Activated T-helper 1 cell treated with Interleukin-2 at 50 U/mL for 16 hours (primary cell): ENCODE data around the gene NFATC1.

ENCODE experiments used
- DNase-seq: peaks from one replicate; pipeline ENCODE4 v3.0.0-alpha.2; 2020; ENCODE audit warnings: low read depth

Gene NFATC1

GRCh38 chr18:79441420-79441819 is 45.7 kb downstream of the NFATC1 start:
- DNase-seq = no peak

DNA sequence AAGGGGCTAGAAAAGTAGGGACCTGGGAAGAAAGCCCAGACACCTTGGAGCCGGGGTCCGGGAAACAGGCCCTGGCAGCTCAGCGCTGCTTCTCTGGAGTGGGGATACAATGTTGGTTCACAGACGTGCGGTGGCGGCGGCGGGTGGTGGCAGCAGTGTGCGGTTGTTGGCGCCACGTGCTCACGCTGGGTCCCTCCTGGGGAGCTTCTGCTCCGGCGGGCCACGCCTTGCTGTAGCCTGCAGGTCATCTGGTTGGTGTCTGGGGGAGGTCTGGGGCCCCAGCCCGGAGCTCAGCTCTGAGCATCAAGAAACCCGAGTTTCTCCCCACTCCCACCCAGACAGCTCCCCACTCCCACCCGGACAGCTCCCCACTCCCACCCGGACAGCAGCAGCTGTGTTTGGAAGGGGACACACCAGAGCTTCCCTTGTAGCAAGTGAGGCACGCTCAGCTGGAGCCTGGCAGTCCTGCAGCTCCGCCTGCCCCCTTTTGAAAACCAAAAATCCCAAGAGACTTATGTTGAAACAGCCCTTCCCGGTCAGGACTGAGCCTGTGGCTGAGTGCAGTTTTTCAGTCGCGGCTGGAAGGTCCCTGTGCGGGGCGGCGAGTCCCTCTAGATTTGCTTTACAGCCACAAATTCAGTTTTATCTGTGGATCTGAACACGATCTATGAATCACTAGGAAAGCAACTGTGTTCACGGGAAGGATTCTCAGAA is 46.9 kb downstream of the NFATC1 start:
- no peak for DNase-seq

GRCh38 chr18:79445221-79445620 is 49.5 kb downstream of the NFATC1 start:
- DNase-seq = no peak

DNA sequence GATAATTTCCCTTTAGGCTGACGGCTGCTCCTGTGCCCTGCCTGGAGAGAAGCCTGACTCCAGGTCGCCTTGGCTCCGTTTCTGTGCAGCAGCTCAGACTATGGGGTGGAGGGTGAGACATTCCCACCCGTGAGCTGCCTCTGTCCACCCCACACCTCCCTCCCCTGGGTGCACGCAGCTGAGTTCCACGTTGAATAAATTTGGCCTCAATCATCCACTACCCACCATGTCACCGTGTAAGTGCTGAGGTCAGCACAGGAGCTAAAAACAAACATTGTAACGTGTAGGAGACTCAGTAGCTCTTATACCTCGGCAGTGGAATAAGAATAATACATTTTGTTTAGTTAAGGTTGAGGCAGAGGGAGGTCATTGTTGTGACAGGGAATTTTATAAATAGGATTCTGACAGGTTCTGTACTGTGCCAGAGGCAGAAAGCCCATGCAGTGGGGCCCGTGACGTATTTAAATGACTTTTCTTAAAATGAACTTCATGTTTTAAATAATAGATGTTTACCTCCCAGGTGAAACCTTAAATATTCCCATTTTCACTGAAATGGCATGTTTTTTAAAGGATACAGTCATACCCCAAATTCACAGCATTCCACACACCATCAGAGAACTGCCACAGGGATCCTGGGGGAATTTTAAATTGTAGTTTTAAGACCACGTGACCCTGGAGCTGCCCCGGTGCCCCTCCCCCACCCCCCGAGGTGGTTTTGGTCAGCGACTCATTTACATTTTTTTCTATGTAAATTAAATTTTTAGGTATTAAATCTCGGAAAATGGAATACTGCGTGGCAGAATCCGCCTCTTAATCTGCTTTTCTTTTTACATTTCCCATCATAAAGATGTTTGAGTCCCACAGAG is 50.2 kb downstream of the NFATC1 start:
- no peak for DNase-seq

DNA sequence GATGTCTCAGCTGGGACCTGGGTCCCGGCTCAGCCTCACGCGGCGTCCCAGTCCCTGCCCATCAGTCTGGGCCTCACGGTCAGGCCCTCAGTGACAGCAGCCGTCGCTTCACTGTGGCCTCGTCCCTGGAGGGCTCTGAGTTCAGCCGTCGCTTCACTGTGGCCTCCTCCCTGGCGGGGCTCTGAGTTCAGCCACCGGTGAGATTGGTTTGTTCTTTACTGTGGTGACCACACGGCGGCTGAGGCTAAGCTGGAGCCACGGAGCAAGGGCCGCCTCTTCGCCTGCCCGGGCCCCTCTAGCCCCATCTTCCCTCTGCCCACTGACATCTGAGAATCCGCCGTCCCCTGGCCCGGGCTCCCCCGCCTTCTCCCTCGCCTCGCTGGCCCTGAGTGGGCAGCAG is 51.2 kb downstream of the NFATC1 start:
- no peak for DNase-seq

GRCh38 chr18:79447703-79448367 is 52.1 kb downstream of the NFATC1 start:
- no peak for DNase-seq

DNA sequence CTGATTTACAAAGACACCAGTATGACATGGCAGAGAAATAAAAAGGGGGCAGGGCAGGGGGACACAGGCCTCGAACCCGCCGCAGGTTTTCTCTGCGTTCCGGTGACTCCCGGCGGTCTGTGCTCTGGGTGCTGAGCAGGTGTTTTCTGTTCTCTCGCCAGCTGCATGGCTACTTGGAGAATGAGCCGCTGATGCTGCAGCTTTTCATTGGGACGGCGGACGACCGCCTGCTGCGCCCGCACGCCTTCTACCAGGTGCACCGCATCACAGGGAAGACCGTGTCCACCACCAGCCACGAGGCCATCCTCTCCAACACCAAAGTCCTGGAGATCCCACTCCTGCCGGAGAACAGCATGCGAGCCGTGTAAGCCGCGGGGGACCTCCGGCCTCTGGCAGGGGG is 52.9 kb downstream of the NFATC1 start:
- DNase-seq = no peak

DNA sequence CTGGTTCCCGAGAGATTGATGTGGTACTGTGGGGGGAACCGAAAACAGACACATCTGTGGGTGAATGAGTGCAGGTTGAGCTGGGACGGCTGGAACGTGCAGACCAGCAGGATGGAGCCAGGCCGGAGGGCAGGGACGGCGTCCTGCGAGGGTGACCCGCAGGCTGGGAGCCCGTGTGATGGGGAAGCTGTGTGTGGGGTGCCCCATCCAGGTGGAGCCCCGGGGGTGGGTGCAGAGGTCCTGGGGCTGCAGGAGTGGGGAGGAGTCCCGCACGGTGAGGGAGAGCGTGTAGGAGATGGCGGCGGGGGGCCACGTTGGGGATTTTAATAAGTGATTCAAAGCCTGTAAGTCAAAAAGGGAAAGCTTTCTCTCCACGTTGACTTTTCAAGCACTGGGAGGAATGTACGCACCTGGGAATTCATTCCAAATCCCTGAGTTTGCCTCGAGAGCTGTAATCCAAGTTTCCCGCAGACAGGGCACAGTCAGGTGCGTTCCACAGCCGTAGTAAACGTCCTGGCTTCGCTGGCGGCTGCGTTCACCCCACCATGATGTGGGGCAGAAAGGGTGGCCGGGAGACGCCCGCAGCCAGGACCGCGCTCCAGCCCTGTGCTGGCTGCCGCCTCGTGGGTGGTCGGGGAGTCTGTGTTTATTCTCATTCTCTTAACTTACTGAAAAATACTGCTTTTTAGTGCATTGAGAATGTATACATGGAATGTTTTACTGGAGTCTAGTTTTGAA is 54.0 kb downstream of the NFATC1 start:
- no peak for DNase-seq

DNA sequence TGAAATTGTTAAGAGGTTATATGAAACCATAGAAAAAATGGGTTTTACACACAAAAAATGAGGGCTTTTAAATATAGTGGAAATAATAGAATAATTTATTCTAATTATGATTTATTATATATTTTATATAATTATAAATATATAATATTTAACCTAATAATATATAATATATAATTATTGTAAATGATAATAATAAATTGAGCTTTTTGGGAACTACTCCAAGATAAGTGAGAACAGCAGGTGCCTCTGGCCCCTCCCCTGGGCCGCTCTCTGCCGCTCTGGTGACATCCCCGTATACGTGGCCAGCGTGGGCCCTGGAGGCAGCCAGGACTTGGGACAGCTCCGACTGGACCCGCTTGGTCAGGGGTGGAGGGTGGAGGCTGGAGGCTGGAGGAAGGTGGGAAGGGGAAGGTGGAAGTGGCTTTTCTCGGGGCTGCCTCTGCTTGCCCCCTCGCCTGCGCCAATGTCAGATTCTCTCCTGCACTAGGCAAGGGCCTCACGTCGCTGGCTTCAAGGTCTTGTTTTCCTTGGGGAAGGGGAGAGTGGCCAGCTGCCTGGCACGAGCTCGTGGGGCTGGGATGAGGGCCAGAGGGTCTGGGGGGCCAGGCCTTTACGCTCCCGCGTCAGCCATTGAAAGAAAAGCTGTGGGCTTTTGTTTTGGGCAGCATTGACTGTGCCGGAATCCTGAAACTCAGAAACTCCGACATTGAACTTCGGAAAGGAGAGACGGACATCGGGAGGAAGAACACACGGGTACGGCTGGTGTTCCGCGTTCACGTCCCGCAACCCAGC is 54.8 kb downstream of the NFATC1 start:
- DNase-seq = no peak

DNA sequence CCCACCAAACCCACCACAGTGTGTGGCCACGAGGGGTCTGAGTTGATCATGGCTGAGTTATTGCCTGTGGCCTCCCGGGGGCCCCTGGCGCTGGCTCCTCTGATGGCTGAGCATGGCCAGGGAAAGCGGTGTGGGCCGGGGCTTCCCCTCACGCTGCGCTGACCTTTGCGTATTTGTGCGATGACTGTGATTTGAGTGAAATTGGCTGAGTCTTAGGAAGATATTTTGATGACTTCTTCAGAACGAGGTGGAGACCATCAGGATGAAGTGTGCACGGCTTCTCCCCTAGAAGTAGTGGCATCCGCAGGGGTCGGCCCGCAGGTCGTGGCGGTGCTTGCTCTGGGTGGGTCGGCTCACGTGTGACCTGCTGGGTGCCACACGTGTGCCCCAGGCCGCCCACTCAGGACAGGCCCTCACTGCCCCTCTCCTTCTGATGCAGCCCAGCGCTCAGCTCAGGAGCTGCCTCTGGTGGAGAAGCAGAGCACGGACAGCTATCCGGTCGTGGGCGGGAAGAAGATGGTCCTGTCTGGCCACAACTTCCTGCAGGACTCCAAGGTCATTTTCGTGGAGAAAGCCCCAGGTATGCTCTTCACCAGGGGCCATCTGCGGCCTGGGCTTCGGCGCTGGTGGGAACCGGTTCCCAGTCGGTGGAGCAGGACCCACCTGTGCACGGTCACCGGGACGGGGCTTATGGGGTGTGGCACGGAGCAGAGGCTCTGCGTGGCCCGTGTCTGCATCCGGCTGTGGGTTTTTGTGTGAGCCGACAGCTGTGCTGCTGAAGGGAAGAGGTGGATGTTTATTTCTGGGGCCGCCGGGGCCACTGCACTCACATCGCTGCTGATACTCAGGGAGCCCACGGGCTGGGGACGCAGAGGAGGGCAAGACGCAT is 55.8 kb downstream of the NFATC1 start:
- DNase-seq = no peak

DNA sequence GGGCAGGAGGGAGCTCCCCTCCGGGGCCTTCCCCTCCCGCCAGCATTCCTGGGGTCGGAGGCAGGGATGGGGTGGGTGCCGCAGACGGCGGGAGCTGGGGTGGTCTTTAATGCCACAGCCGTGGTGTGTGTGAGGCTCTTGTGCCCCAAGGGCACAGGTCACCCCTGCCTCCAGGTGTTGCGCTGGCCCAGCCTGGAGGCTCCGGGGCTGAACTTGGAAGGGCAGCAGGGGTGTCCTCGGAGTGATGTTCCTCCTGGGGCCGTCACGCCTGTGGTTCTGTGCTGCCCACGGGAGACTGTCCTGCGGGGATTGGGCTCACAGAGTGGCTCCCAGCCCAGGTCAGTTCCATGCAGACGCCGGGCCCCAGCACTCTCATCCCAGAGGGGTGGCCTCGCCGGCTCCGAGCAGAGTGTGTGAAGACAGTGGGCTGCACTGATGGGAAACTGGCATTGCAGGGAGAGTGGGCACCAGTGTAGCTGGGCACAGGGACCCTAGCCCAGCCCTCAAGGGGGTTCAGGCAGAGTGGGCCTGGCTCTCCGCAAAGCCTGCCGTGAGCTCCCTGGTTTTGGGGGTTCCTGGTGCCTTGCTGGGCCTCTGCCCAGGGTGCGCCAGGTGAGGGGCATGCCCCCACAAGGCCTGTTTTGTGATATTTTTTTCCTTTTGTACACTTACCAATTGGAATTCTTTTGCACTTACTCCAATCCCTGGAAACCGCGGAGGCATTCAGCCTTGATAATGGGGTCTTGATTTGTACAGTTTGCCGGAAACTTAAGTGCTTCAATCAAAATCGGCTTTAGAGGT is 56.7 kb downstream of the NFATC1 start:
- no peak for DNase-seq

GRCh38 chr18:79452991-79453645 is 57.4 kb downstream of the NFATC1 start:
- no peak for DNase-seq

DNA sequence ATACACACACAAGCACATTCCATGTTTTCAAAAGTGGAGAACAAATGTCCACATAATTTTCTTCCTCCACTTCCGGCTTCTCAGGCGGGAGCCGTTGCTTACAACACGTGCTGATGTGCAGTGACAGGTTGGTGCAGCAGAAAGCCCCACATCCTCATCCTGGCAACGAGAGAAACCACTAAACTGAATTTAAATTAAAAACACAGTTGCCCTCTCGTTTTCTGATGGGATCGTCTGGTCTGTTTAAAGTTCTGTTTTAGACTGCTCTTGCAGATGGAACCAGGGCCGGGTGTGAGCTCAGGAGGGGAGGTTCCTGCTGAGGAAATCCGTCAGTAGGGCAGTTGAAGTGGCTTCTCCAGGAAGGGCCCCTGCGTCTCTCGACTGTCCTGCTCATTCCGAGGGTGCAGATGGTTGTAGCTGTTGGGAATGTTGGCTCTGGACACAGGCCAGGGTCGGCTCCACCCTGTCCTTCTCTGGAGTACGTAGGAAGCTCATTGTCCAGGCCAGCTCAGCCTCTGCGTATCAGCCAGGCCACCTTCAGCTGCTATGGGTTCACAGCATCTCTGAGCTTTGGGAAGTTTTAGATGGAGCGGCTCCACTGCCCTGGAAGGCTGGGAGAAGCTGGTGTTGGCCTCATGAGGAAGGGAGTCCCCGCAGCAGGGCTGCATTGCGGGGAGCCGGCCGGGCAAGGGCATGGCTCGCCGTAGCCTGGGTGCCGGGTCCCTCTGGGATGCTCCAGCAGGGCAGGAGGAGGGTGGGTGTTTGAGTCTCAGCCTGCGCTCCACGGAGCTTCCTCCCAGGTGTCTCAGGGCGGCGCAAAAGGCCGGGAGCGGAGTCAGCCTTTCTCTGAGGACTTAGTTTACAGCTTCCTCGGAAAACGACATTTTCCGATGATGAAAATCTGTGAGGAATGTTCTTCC is 58.3 kb downstream of the NFATC1 start:
- DNase-seq = no peak

GRCh38 chr18:79455261-79455660 is 59.5 kb downstream of the NFATC1 start:
- no peak for DNase-seq

DNA sequence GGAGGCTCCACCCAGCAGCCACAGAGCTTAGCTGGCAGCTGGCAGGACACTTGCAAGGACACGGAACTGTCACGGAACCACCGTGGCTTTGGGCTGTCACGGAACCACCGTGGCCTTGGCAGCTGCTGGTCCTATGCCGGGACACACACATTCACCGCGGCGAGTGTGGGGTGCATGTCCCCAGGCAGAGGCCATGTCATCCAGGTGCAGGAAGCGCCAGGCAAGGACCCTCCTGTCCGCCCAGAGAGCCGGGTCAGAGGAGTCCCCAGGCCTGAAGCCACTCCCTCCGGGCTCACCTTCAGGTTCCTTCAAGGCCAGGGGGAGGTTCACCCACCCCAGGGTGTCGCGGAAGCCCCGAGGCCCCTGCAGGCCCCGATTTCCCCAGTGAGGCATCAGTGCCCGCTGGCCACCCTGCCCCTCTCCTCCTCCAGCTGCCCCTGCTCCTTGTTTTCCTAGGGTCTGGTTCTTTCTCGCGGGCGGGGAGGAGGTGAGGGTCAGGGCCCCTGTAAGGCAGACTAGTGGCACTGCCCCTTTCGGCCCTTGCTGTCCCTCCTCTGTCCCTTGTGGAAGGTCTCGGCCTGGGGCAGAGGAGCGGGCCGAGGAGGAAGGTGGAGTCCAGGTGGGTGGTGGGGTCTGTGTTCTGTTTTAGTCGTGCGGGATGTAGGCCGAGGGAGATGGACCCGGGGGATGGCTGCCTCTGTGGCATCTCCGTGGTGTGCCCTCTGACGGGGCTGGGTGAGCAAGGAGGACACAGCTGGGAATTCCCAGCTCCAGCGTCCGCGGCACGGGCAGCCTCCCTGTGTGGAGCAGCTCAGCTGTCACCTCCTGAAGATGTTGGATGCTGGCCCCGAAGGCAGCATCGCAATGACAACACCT is 60.6 kb downstream of the NFATC1 start:
- DNase-seq = no peak

- DNase-seq = no peak
Observed at GRCh38 chr18:79457239-79457638, 61.5 kb downstream of the NFATC1 start.

DNA sequence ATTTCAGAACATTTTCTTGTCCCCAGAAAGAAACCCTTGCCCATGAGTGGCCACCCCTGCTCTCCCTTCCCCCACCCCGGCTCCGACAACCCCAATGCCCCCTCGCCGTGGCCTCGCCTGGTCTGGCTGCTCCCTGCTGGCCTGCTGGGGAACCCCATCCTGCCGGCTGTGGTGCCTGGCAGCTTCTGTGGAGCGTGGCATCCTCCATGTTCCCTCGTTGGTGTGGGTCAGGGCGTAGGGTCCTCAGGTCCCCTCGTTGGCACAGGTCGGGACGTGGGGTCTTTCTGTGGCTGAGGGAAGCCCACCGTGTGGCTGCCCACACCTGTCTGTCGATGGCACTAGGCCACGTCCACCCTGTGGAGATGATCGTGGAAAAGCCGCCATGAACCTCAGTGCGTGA is 61.9 kb downstream of the NFATC1 start:
- DNase-seq = no peak
